HG03571 (cell line): ENCODE data around the gene VAC14.
"Not testable (repeated sequence)": the region's sequence is repeated elsewhere in the genome, so short reads cannot be mapped to it uniquely, and the experiment has no call there.

ENCODE experiments used
- ATAC-seq: cut with Tn5 transposase; IDR thresholded peaks from one replicate; pipeline ENCODE4 v1.9.1; 2021; ENCODE audit not compliant: unreplicated experiment

VAC14 gene

GRCh38 chr16:70800781-70801480 lies at the start of gene VAC14:
VAC14 (minus strand) TSS chr16:70801158; CDS start chr16:70800900, 258 bp downstream.
- ATAC-seq = peak; percentile 92

- not testable (repeated sequence) for ATAC-seq
These were observed 22.6 kb upstream of the VAC14 start for GRCh38 chr16:70823498-70824118.

GRCh38 chr16:70822734-70823133 lies 21.8 kb upstream of the VAC14 start:
- not testable (repeated sequence) for ATAC-seq

GRCh38 chr16:70818088-70818487 lies 17.1 kb upstream of the VAC14 start:
- ATAC-seq = not testable (repeated sequence)

GRCh38 chr16:70809392-70810060 lies 8.6 kb upstream of the VAC14 start:
- ATAC-seq = peak; percentile 51

GRCh38 chr16:70808371-70808770 lies 7.4 kb upstream of the VAC14 start:
- ATAC-seq = no peak

- ATAC-seq = no peak
These were observed 4.8 kb upstream of the VAC14 start for GRCh38 chr16:70805787-70806186.

GRCh38 chr16:70805380-70805779 lies 4.4 kb upstream of the VAC14 start:
- ATAC-seq = no peak

GRCh38 chr16:70804734-70805169 lies 3.8 kb upstream of the VAC14 start:
- ATAC-seq = no peak

GRCh38 chr16:70804153-70804733 lies 3.3 kb upstream of the VAC14 start:
- no peak for ATAC-seq

- ATAC-seq = no peak
These were observed 2.4 kb upstream of the VAC14 start for GRCh38 chr16:70803319-70803718.

GRCh38 chr16:70801611-70802010 lies 653 bp upstream of the VAC14 start:
- ATAC-seq = no peak

- no peak for ATAC-seq
These were observed 647 bp downstream of the VAC14 start for GRCh38 chr16:70800311-70800710.

GRCh38 chr16:70796301-70796700 lies 4.7 kb downstream of the VAC14 start:
- ATAC-seq = no peak

- ATAC-seq = no peak
These were observed 5.6 kb downstream of the VAC14 start for GRCh38 chr16:70795296-70795912.

- no peak for ATAC-seq
These were observed 7.0 kb downstream of the VAC14 start for GRCh38 chr16:70793851-70794502.

- ATAC-seq = no peak
These were observed 10.1 kb downstream of the VAC14 start for GRCh38 chr16:70790815-70791214.

GRCh38 chr16:70789595-70790447 lies 11.1 kb downstream of the VAC14 start:
- no peak for ATAC-seq

GRCh38 chr16:70788668-70789594 lies 12.0 kb downstream of the VAC14 start:
- ATAC-seq = no peak
